WTC11 (cell line): Measurements from ENCODE around the gene GRK7.
A peak's percentile ranks its signal among the peaks of the same experiment; 100 is the strongest.

Experiments
- JUN ChIP-seq: sonication (generic); formaldehyde crosslinking; IDR thresholded peaks from 2 replicates; pipeline ENCODE4 v1.8.0; 2023; ENCODE audit warnings: mild to moderate bottlenecking, missing genetic modification reagents
- NFYB ChIP-seq: sonication (generic); formaldehyde crosslinking; conservative IDR thresholded peaks from 2 replicates; pipeline ENCODE4 v1.8.0; 2022; ENCODE audit warnings: low read depth, missing genetic modification reagents
- NR2C2 ChIP-seq: sonication (generic); formaldehyde crosslinking; IDR thresholded peaks from 2 replicates; pipeline ENCODE4 v1.8.0; 2022; ENCODE audit warnings: mild to moderate bottlenecking, missing genetic modification reagents
- ZNF138 ChIP-seq: sonication (generic); formaldehyde crosslinking; conservative IDR thresholded peaks from 2 replicates; pipeline ENCODE4 v1.8.1; 2022; ENCODE audit warnings: mild to moderate bottlenecking, moderate library complexity, missing genetic modification reagents
- ZNF317 ChIP-seq: sonication (generic); formaldehyde crosslinking; IDR thresholded peaks from 2 replicates; pipeline ENCODE4 v1.8.1; 2023; ENCODE audit warnings: low read depth, mild to moderate bottlenecking, moderate library complexity, missing genetic modification reagents, borderline replicate concordance
- TF ChIP-seq, protein P1 (sequence below): fragments of 200-600 bp; IDR thresholded peaks from 2 replicates; pipeline ENCODE4 v1.8.0; 2022; ENCODE audit warnings: antibody characterized with exemption
- TF ChIP-seq, protein P2 (sequence below): sonication (generic); formaldehyde crosslinking; IDR thresholded peaks from 2 replicates; pipeline ENCODE4 v1.8.1; 2023; ENCODE audit warnings: mild to moderate bottlenecking, missing genetic modification reagents
- TF ChIP-seq, protein P3 (sequence below): sonication (generic); formaldehyde crosslinking; IDR thresholded peaks from 2 replicates; pipeline ENCODE4 v1.8.0; 2023; ENCODE audit warnings: mild to moderate bottlenecking, missing genetic modification reagents
- TF ChIP-seq, protein P4 (sequence below): sonication (generic); formaldehyde crosslinking; IDR thresholded peaks from 2 replicates; pipeline ENCODE4 v1.8.1; 2023; ENCODE audit warnings: mild to moderate bottlenecking, missing genetic modification reagents, moderate library complexity

DNA sequence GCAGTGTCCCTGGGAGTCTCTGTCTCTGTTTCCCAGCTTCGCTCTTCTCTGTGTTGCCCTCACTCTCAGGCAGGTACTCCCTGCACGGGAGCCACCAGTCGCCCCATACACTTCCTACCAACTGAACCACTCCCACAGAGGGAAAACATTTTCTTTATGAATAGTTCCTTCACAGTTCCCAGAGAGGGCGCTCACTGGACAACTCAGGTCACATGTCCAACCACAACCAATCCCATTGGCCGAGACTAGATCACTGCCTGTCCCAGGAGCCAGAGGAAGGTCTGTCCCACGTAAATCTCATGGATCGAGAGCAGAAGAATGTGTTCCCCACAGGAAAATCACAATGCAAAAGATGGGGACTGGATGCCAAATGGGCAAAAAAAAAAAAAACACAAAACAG is 26.1 kb downstream of the GRK7 start:
- TF ChIP-seq ZNF317 (CRISPR knock-in tag) (no peak), NFYB (no peak; the same call in 1 of the 2 replicates), ZNF138 (CRISPR knock-in tag) (no peak), NR2C2 (CRISPR knock-in tag) (no peak), JUN (CRISPR knock-in tag) (no peak)
- TF ChIP-seq, protein P1, sequence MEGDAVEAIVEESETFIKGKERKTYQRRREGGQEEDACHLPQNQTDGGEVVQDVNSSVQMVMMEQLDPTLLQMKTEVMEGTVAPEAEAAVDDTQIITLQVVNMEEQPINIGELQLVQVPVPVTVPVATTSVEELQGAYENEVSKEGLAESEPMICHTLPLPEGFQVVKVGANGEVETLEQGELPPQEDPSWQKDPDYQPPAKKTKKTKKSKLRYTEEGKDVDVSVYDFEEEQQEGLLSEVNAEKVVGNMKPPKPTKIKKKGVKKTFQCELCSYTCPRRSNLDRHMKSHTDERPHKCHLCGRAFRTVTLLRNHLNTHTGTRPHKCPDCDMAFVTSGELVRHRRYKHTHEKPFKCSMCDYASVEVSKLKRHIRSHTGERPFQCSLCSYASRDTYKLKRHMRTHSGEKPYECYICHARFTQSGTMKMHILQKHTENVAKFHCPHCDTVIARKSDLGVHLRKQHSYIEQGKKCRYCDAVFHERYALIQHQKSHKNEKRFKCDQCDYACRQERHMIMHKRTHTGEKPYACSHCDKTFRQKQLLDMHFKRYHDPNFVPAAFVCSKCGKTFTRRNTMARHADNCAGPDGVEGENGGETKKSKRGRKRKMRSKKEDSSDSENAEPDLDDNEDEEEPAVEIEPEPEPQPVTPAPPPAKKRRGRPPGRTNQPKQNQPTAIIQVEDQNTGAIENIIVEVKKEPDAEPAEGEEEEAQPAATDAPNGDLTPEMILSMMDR, result no peak
- TF ChIP-seq, protein P2, sequence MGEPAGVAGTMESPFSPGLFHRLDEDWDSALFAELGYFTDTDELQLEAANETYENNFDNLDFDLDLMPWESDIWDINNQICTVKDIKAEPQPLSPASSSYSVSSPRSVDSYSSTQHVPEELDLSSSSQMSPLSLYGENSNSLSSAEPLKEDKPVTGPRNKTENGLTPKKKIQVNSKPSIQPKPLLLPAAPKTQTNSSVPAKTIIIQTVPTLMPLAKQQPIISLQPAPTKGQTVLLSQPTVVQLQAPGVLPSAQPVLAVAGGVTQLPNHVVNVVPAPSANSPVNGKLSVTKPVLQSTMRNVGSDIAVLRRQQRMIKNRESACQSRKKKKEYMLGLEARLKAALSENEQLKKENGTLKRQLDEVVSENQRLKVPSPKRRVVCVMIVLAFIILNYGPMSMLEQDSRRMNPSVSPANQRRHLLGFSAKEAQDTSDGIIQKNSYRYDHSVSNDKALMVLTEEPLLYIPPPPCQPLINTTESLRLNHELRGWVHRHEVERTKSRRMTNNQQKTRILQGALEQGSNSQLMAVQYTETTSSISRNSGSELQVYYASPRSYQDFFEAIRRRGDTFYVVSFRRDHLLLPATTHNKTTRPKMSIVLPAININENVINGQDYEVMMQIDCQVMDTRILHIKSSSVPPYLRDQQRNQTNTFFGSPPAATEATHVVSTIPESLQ (CRISPR knock-in tag), result no peak
- TF ChIP-seq, protein P3, sequence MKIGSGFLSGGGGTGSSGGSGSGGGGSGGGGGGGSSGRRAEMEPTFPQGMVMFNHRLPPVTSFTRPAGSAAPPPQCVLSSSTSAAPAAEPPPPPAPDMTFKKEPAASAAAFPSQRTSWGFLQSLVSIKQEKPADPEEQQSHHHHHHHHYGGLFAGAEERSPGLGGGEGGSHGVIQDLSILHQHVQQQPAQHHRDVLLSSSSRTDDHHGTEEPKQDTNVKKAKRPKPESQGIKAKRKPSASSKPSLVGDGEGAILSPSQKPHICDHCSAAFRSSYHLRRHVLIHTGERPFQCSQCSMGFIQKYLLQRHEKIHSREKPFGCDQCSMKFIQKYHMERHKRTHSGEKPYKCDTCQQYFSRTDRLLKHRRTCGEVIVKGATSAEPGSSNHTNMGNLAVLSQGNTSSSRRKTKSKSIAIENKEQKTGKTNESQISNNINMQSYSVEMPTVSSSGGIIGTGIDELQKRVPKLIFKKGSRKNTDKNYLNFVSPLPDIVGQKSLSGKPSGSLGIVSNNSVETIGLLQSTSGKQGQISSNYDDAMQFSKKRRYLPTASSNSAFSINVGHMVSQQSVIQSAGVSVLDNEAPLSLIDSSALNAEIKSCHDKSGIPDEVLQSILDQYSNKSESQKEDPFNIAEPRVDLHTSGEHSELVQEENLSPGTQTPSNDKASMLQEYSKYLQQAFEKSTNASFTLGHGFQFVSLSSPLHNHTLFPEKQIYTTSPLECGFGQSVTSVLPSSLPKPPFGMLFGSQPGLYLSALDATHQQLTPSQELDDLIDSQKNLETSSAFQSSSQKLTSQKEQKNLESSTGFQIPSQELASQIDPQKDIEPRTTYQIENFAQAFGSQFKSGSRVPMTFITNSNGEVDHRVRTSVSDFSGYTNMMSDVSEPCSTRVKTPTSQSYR (CRISPR knock-in tag), result no peak
- TF ChIP-seq, protein P4, sequence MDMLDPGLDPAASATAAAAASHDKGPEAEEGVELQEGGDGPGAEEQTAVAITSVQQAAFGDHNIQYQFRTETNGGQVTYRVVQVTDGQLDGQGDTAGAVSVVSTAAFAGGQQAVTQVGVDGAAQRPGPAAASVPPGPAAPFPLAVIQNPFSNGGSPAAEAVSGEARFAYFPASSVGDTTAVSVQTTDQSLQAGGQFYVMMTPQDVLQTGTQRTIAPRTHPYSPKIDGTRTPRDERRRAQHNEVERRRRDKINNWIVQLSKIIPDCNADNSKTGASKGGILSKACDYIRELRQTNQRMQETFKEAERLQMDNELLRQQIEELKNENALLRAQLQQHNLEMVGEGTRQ (CRISPR knock-in tag), result peak; percentile 90
